22Rv1 (cell line): ENCODE results near the gene CREB3L4.

Experiments used
- CTCF ChIP-seq: fragments of 450-650 bp; IDR thresholded peaks from 2 replicates; pipeline ENCODE4 v1.5.1; 2017; ENCODE audit warnings: mild to moderate bottlenecking
- ZFX ChIP-seq: fragments of 450-650 bp; IDR thresholded peaks from 2 replicates; pipeline ENCODE4 v1.6.1; 2017; ENCODE audit warnings: antibody characterized with exemption, borderline replicate concordance

- TF ChIP-seq CTCF (no peak), ZFX (no peak)
These were observed 10.5 kb upstream of the CREB3L4 start for GRCh38 chr1:153956997-153957715.
